Mucosa of stomach (tissue), 1 donor: ENCODE results near the gene ZIM2.
"Not testable (repeated sequence)": the region's sequence is repeated elsewhere in the genome, so short reads cannot be mapped to it uniquely, and the experiment has no call there.

Experiments used
- H3K27me3 ChIP-seq: one replicate; pipeline ENCODE4 v1.7.0; 2013; ENCODE audit warnings: mild to moderate bottlenecking, low read length; ENCODE audit not compliant: control insufficient read depth, insufficient read depth
- H3K36me3 ChIP-seq: one replicate; pipeline ENCODE4 v1.7.0; 2013; ENCODE audit warnings: low read length; ENCODE audit not compliant: control insufficient read depth, insufficient read depth
- H3K4me1 ChIP-seq: one replicate; pipeline ENCODE4 v1.7.0; 2013; ENCODE audit warnings: mild to moderate bottlenecking, low read length; ENCODE audit not compliant: control insufficient read depth, insufficient read depth
- H3K4me3 ChIP-seq: one replicate; pipeline ENCODE4 v1.7.0; 2013; ENCODE audit warnings: low read length
- H3K9ac ChIP-seq: one replicate; pipeline ENCODE4 v1.7.0; 2013; ENCODE audit warnings: mild to moderate bottlenecking, low read length, moderate library complexity
- H3K9me3 ChIP-seq: one replicate; pipeline ENCODE4 v1.7.0; 2013; ENCODE audit warnings: mild to moderate bottlenecking, low read length, moderate library complexity; ENCODE audit not compliant: control insufficient read depth
- donor health status: Pancreatic carcinoma.

ZIM2 gene

GRCh38 chr19:56864443-56865125 lies 24.1 kb upstream of the ZIM2 start:
- H3K9me3 ChIP-seq = no peaks in the 10 kb centered on the region
- H3K4me3 ChIP-seq = no peak overlapping the region
- H3K36me3 ChIP-seq = no peaks in the 10 kb centered on the region
- no peaks in the 10 kb centered on the region for H3K27me3 ChIP-seq
- H3K9ac ChIP-seq = no peak overlapping the region
- no peaks in the 10 kb centered on the region for H3K4me1 ChIP-seq

DNA sequence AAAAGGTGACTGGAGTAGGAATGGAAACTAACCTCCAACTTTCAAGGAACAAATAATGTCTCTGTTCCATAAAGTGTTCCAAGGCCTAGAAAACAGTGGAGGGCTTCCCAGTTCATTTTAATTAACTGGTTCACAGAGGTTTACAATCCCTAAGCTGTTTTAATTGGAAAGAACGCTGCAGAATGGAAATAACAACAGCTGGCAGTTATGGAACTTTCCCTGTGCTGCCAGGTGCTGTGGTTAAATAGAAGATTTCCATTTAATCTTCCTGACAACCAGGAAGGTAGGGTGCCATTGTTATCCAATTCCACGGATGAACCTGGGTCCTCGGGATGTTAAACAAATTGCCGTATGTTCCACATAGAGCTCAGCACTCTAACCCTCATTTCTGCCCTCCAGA lies 22.2 kb upstream of the ZIM2 start:
- H3K9ac ChIP-seq = no peak overlapping the region
- no peaks in the 10 kb centered on the region for H3K36me3 ChIP-seq
- H3K9me3 ChIP-seq = no peaks in the 10 kb centered on the region
- no peak overlapping the region for H3K4me3 ChIP-seq
- no peaks in the 10 kb centered on the region for H3K4me1 ChIP-seq
- no peaks in the 10 kb centered on the region for H3K27me3 ChIP-seq

DNA sequence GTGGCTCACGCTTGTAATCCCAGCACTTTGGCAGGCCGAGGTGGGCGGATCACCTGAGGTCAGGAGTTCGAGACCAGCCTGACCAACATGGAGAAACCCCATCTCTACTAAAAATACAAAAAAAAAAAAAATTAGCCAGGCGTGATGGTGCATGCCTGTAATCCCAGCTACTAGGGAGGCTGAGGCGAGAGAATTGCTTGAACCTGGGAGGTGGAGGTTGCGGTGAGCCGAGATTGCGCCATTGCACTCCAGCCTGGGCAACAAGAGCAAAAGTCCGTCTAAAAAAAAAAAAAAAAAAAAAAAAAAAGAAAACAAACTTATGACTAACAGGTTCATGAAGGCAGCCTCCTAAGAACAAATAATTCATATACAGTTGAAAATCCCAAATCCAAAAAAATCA lies 19.9 kb upstream of the ZIM2 start:
- not testable (repeated sequence) for H3K4me3 ChIP-seq, H3K27me3 ChIP-seq, H3K4me1 ChIP-seq, H3K9ac ChIP-seq, H3K9me3 ChIP-seq, H3K36me3 ChIP-seq

DNA sequence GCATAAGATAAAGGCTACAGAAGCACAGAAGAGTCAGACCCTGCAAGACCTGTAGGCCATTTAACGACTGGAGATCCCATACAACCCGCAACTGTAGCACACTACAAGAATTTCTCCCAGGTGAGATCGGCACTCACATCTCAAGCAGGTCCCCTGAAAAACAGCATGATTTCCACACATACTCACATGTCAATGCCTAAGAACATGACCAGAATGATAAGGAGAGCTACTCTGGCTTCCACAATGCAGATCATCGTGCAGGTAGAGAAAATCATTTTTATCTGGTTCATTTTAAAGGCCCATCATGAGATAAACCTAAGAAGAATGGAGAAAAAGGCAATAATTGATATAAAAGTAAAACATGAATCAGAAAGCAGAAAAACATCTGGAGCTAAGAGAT lies 17.5 kb upstream of the ZIM2 start:
- no peaks in the 10 kb centered on the region for H3K9me3 ChIP-seq

DNA sequence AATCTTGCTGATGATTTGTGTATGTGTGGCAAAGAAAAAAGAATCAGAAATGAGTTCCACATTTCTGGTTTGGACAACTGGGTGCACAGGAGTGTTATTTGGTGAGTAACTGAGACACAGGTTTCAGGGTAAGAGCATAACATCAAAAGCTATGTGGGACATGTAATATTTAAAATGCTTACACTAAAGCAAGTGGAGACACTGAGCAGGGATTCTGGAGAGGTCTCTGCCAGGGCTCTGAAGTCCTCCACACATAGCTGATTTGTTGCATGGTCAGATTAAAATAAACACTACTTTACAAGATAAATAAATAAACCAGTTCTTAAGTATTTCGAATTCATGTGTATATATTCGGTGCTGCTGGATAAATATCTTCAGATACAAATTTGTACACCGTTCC lies 16.3 kb upstream of the ZIM2 start:
- Histone ChIP-seq H3K9ac (no peak overlapping the region), H3K36me3 (no peaks in the 10 kb centered on the region), H3K4me1 (no peaks in the 10 kb centered on the region), H3K9me3 (no peaks in the 10 kb centered on the region), H3K4me3 (no peak overlapping the region), H3K27me3 (no peaks in the 10 kb centered on the region)

More for the DNA sequence above, 17.5 kb upstream of the ZIM2 start:
- Histone ChIP-seq H3K9ac (no peak overlapping the region), H3K36me3 (no peaks in the 10 kb centered on the region), H3K4me1 (no peaks in the 10 kb centered on the region), H3K27me3 (no peaks in the 10 kb centered on the region), H3K4me3 (no peak overlapping the region)

DNA sequence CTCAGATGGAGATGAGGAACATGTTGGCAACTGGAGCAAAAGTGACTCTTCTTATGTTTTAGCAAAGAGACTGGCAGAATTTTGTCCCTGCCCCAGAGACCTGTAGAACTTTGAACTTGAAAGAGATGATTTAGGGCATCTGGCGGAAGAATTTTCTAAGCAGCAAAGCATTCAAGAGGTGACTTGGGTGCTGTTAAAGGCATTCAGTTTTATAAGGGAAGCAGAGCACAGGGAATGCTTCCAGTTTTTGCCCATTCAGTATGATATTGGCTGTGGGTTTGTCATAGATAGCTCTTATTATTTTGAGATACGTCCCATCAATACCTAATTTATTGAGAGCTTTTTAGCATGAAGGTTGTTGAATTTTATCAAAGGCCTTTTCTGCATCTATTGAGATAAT lies 11.8 kb upstream of the ZIM2 start:
- not testable (repeated sequence) for H3K36me3 ChIP-seq

DNA sequence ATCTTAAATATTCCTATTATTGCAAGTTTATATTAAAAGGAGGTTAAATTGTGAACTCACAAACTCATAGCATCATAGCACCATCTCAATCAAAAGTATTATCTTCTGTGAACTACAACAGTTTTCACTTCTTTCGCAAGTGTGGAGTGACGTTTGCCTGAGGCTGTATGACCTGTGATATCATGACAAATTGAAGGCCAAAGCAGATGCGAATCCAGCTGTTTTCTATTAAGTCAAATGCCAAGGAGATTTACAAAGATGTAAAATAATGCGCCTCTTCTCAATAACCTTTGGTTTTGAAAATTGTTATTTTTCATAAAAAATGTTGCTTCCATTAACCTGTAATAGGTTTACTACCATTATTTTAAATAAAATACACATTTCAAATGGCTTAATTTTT lies 7.6 kb upstream of the ZIM2 start:
- H3K27me3 ChIP-seq = no peaks in the 10 kb centered on the region
- H3K36me3 ChIP-seq = no peaks in the 10 kb centered on the region
- H3K9me3 ChIP-seq = no peaks in the 10 kb centered on the region
- H3K4me3 ChIP-seq = no peak overlapping the region
- H3K4me1 ChIP-seq = no peaks in the 10 kb centered on the region
- H3K9ac ChIP-seq = no peak overlapping the region

More for the DNA sequence above, 11.8 kb upstream of the ZIM2 start:
- H3K4me1 ChIP-seq, H3K4me3 ChIP-seq, H3K9me3 ChIP-seq, H3K9ac ChIP-seq, H3K27me3 ChIP-seq: not testable (repeated sequence)

DNA sequence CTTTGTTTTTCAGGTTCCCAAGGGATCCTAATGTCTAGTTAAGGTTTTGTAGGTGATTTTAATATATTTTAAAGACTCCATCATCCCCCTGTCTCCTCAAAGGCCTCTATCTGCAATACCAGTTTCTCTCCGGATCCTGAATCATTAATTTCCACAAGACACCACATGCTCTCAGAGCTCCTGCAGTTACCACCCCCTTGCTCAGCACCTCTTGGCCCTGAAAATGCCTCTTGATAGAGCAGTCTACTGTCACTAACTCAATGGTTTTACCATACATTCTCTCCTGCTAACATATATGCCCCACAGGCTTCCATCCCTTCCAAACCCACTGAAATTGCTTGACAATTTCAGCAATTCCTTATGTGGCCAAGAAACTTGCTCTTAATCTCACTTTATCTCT lies 1.9 kb upstream of the ZIM2 start:
- Histone ChIP-seq H3K36me3 (no peaks in the 10 kb centered on the region), H3K4me1 (no peaks in the 10 kb centered on the region), H3K9me3 (peaks cover 5% of the 10 kb centered on the region), H3K27me3 (no peaks in the 10 kb centered on the region), H3K4me3 (no peak overlapping the region), H3K9ac (no peak overlapping the region)

DNA sequence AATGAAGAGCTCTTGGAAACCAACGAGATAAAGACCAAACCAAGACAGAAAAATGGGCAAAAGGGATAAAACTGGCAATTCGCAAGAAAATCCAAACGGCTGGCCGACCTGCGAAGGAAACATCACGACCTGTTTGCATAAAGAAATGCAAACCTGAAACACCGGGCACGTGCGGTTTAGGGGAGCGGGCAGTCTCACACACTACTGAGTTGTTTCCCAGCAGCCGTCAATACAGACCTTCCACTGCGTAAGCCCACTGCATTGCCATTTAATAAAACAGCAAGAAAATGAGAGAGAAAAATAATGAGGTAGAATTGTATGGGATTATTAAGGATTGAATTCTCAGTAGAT lies 642 bp upstream of the ZIM2 start:
- Histone ChIP-seq H3K36me3 (no peaks in the 10 kb centered on the region), H3K27me3 (no peaks in the 10 kb centered on the region), H3K9ac (no peak overlapping the region), H3K4me1 (no peaks in the 10 kb centered on the region), H3K4me3 (no peak overlapping the region), H3K9me3 (peaks cover 5% of the 10 kb centered on the region)

DNA sequence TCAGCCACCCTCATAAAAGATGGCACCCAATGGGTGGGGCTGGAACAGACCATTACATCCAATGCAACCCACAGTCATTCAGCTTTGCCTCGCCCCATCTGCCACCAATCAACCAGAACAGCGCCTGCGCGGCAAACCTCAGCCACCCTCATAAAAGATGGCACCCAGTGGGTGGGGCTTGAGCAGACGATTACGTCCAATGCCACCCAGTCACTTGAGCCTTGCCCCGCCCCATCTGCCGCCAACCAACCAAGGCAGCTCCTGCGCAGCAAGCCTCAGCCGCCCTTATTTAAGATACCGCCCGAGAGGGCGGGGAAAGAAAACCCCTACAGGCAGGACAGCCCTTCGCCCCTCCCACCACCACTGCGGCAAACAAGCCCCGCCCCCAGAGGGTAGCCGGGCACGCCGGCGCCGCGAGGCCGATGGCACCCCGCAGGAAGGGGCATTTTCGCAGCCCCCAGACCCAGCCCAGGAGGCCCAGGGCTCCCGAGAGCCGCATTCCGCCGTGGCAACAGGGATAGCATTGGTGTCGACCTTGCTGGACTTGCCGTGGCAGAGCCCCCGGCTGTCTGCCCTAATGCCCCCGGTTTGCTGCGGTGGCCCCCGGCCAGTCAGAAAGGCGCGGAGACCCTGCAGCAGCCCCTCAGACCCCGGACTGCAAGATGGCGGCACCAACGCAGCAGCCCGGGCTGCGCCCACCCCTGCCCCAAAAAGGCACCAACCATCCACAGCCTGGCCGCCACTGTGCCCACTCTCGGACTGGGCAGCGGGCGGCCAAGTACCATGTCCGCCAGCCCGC lies 675 bp downstream of the ZIM2 start:
- H3K9ac ChIP-seq = no peak overlapping the region
- H3K4me3 ChIP-seq = no peak overlapping the region
- peaks cover 5% of the 10 kb centered on the region for H3K9me3 ChIP-seq
- H3K27me3 ChIP-seq = no peaks in the 10 kb centered on the region
- H3K4me1 ChIP-seq = no peaks in the 10 kb centered on the region
- no peaks in the 10 kb centered on the region for H3K36me3 ChIP-seq

DNA sequence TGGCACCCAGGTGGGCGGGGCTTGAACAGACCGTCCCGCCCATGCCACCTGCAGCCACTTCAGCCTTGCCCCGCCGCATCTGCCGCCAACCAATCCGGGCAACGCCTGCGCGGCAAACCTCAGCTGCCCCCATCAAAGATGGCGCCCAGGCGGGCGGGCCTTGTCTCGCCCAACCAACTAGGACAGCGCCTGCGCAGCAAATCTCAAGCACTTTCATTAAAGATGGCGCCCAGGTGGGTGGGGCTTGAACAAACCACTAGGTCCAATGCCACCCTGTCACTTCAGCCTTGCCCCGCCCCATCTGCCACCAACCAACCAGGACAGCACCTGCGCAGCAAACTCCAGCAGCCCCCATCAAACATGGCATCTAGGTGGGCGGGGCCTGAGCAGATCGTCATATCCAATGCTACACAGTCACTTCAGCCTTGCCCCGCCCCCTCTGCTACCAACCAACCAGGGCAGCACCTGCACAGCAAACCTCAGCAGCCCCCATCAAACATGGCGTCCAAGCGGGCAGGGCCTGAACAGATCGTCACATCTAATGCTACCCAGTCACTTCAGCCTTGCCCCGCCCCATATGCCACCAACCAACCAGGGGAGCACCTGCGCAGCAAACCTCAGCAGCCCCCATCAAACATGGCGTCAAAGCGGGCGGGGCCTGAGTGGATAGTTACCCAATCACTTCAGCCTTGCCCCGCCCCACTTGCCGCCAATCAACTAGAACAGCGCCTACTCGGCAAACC lies 1.4 kb downstream of the ZIM2 start:
- Histone ChIP-seq H3K4me1 (no peaks in the 10 kb centered on the region), H3K9me3 (peaks cover 5% of the 10 kb centered on the region), H3K27me3 (no peaks in the 10 kb centered on the region), H3K36me3 (no peaks in the 10 kb centered on the region), H3K4me3 (no peak overlapping the region), H3K9ac (no peak overlapping the region)
